Smooth muscle cell (in vitro differentiated cells): ENCODE measurements around the gene MYO1C. TPM values are rescaled to one million over a fixed set of nuclear protein-coding genes. Genes with fewer than 3 reads are reported as not detected.
"Not testable (repeated sequence)": the region's sequence is repeated elsewhere in the genome, so short reads cannot be mapped to it uniquely, and the experiment has no call there.

ENCODE experiments used
- DNase-seq: peaks from one replicate; lab custom pipeline; 2025; ENCODE audit not compliant: unreplicated experiment; lab: John Stamatoyannopoulos, UW
- H2AFZ ChIP-seq: fragments of 200-600 bp; sonication (generic); 2 replicates; pipeline ENCODE4 v1.6.0; 2016; ENCODE audit warnings: antibody characterized with exemption, low read depth, mild to moderate bottlenecking
- H3F3A ChIP-seq: fragments of 200-600 bp; sonication (generic); 2 replicates; pipeline ENCODE4 v1.6.0; 2017; ENCODE audit warnings: antibody characterized with exemption, low read depth
- H3K27ac ChIP-seq: fragments of 200-600 bp; sonication (generic); 2 replicates; pipeline ENCODE4 v1.5.1; 2016; ENCODE audit warnings: low read depth, mild to moderate bottlenecking
- H3K27me3 ChIP-seq: fragments of 200-600 bp; sonication (generic); 2 replicates; pipeline ENCODE4 v1.6.1; 2016; ENCODE audit warnings: low read depth, mild to moderate bottlenecking
- H3K36me3 ChIP-seq: fragments of 200-600 bp; sonication (generic); 2 replicates; pipeline ENCODE4 v1.5.1; 2016; ENCODE audit warnings: low read depth
- H3K4me1 ChIP-seq: fragments of 200-600 bp; sonication (generic); 2 replicates; pipeline ENCODE4 v1.5.1; 2016; ENCODE audit warnings: low read depth
- H3K4me2 ChIP-seq: fragments of 200-600 bp; sonication (generic); 2 replicates; pipeline ENCODE4 v1.6.0; 2016; ENCODE audit warnings: mild to moderate bottlenecking
- H3K4me3 ChIP-seq: fragments of 200-600 bp; sonication (generic); 2 replicates; pipeline ENCODE4 v1.5.1; 2016; ENCODE audit warnings: mild to moderate bottlenecking
- H3K79me2 ChIP-seq: fragments of 200-600 bp; sonication (generic); 2 replicates; pipeline ENCODE4 v1.6.0; 2016; ENCODE audit warnings: low read depth, mild to moderate bottlenecking
- H3K9ac ChIP-seq: fragments of 200-600 bp; sonication (generic); 2 replicates; pipeline ENCODE4 v1.6.0; 2016; ENCODE audit warnings: low read depth
- H3K9me3 ChIP-seq: fragments of 200-600 bp; sonication (generic); replicated peaks from 2 replicates; pipeline ENCODE4 v1.5.1; 2016; ENCODE audit warnings: low read depth
- H4K20me1 ChIP-seq: fragments of 200-600 bp; sonication (generic); 2 replicates; pipeline ENCODE4 v1.6.0; 2016; ENCODE audit warnings: low read depth
- CTCF ChIP-seq: fragments of 200-600 bp; sonication (generic); IDR thresholded peaks from 2 replicates; pipeline ENCODE4 v1.5.1; 2017; ENCODE audit warnings: borderline replicate concordance, mild to moderate bottlenecking, antibody characterized with exemption; ENCODE audit not compliant: insufficient read depth, poor library complexity, severe bottlenecking
- WGBS: methylation state at CpG from one replicate; pipeline ENCODE4 v1.1.7; 2016; ENCODE audit warnings: low lambda C conversion rate; 5-methylcytosine and 5-hydroxymethylcytosine counted together
- polyA plus RNA-seq: library from polyadenylated mRNA; unstranded; fragments of >200 nt; fragmentation: Nextera tagmentation; extraction: Ambion mirVana; gene quantifications from 2 replicates; pipeline ENCODE4 v1.2.1, GENCODE V29; 2016
- total RNA-seq: library from RNA; depleted of rRNA; stranded (reverse); fragments of >200 nt; gene quantifications from 2 replicates; pipeline ENCODE4 v1.2.3, GENCODE V29; 2014

MYO1C gene
- total and polyA plus RNA-seq, 2 experiments from 2014 or later: 80.4 to 81.5 TPM

GRCh38 chr17:1529863-1530262, 37.4 kb upstream of the MYO1C start:
- no peaks in the 10 kb centered on the region for H3K79me2 ChIP-seq
- no peak overlapping the region for H2AFZ ChIP-seq
- WGBS: 95% methylated on average over 2 of the region's 2 CpGs
- no peaks in the 10 kb centered on the region for H4K20me1 ChIP-seq
- no peaks in the 10 kb centered on the region for H3K9me3 ChIP-seq
- H3K9ac ChIP-seq: no peak overlapping the region
- no peak for TF ChIP-seq CTCF
- H3K4me2 ChIP-seq: no peak overlapping the region
- H3K4me3 ChIP-seq: no peak overlapping the region
- no peak overlapping the region for H3K27ac ChIP-seq
- no peaks in the 10 kb centered on the region for H3F3A ChIP-seq
- no peaks in the 10 kb centered on the region for H3K4me1 ChIP-seq
- peaks cover 3% of the 10 kb centered on the region for H3K36me3 ChIP-seq
- no peak for DNase-seq
- no peaks in the 10 kb centered on the region for H3K27me3 ChIP-seq

DNA sequence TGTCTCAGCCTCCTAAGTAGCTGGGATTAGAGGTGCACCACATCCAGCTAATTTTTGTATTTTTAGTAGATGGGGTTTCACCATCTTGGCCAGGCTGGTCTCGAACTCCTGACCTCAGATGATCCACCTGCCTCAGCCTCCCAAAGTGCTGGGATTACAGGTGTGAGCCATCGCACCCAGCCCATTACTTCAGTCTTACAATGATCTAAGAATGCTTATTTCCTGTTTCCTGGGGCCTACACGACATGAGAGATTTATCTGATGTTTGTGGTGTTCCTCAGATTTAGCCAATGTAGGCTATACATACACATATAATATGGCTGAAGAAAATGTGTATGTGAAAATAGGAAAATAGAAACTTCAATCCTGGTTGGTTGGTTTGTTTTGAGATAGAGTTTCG, 34.4 kb upstream of the MYO1C start:
- not testable (repeated sequence) for DNase-seq, H3K36me3 ChIP-seq, H3K4me2 ChIP-seq, H3K79me2 ChIP-seq, H3K27me3 ChIP-seq, H2AFZ ChIP-seq, H3K4me3 ChIP-seq, H4K20me1 ChIP-seq, H3K9ac ChIP-seq, H3K27ac ChIP-seq, H3F3A ChIP-seq, H3K9me3 ChIP-seq, H3K4me1 ChIP-seq
- WGBS: 84% methylated on average over 4 of the region's 4 CpGs

DNA sequence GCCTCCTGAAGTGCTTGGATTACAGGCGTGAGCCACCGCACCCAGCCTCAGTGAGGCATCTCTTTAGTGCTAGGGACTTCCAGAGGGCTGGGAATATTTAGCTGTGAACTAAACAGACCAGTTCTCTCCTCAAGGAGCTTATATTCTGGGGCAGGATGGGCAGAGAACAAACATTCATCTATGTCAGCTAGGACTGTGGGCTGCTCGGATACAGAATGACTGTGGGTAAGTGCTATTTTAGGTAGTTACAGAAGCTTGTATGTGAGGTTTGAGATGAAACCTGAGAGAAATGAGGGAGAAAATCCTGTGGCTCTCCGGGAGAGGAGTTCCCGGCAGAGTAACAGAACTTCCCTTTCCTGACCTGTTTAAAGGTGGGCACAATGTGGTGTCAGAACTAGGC, 30.1 kb upstream of the MYO1C start:
- H3K9ac ChIP-seq: no peak overlapping the region
- H3K9me3 ChIP-seq: no peaks in the 10 kb centered on the region
- no peaks in the 10 kb centered on the region for H4K20me1 ChIP-seq
- no peak for DNase-seq
- peaks cover 2% of the 10 kb centered on the region for H3K36me3 ChIP-seq
- TF ChIP-seq CTCF: no peak
- WGBS: 97% methylated on average over 5 of the region's 5 CpGs
- H3K27me3 ChIP-seq: no peaks in the 10 kb centered on the region
- H2AFZ ChIP-seq: no peak overlapping the region
- H3K4me1 ChIP-seq: peaks cover 5% of the 10 kb centered on the region
- H3K79me2 ChIP-seq: peaks cover under 1% of the 10 kb centered on the region
- peaks cover 5% of the 10 kb centered on the region for H3F3A ChIP-seq
- H3K4me2 ChIP-seq: no peak overlapping the region
- H3K4me3 ChIP-seq: no peak overlapping the region
- no peak overlapping the region for H3K27ac ChIP-seq

- Histone ChIP-seq H3K9ac (no peak overlapping the region), H3K4me3 (no peak overlapping the region), H3K9me3 (no peaks in the 10 kb centered on the region), H2AFZ (no peak overlapping the region), H3K79me2 (peaks cover 8% of the 10 kb centered on the region), H3K4me1 (peaks cover 8% of the 10 kb centered on the region), H3K27me3 (no peaks in the 10 kb centered on the region), H3F3A (peaks cover 7% of the 10 kb centered on the region), H3K36me3 (no peaks in the 10 kb centered on the region), H3K4me2 (no peak overlapping the region), H4K20me1 (no peaks in the 10 kb centered on the region), H3K27ac (no peak overlapping the region)
- 94% methylated on average over 10 of the region's 10 CpGs for WGBS
- DNase-seq: no peak
- TF ChIP-seq CTCF: no peak
Observed at GRCh38 chr17:1521086-1521640, 28.7 kb upstream of the MYO1C start.
